ENCODE measurements around the gene ALK.

DNA sequence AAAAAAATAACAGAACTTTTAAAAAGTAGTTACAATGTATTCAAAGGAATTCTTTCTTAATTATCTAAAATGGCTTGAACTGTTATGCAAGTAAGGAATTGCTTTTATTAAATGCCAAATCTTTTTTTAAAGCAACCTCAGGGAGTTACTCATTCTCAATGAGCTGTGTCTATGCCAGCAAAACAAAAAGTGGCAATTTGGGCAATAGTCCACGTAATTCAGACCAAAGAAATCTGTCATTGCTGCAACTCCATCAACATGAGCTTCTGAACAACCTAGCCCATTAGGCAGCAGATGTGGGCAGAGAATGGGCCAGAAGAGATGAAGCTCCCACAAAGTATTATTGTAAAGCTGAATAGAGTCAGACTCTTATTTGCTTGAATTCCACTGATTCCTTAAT is 118.4 kb downstream of the ALK start:
- no peak for TF ChIP-seq POLR2A (IDR thresholded peaks at IDR 0.05)
- TF ChIP-seq, protein P1, sequence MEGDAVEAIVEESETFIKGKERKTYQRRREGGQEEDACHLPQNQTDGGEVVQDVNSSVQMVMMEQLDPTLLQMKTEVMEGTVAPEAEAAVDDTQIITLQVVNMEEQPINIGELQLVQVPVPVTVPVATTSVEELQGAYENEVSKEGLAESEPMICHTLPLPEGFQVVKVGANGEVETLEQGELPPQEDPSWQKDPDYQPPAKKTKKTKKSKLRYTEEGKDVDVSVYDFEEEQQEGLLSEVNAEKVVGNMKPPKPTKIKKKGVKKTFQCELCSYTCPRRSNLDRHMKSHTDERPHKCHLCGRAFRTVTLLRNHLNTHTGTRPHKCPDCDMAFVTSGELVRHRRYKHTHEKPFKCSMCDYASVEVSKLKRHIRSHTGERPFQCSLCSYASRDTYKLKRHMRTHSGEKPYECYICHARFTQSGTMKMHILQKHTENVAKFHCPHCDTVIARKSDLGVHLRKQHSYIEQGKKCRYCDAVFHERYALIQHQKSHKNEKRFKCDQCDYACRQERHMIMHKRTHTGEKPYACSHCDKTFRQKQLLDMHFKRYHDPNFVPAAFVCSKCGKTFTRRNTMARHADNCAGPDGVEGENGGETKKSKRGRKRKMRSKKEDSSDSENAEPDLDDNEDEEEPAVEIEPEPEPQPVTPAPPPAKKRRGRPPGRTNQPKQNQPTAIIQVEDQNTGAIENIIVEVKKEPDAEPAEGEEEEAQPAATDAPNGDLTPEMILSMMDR (IDR thresholded peaks at IDR 0.05) = no peak

All from thyroid gland (tissue), 4 donors.